Lung microvascular endothelial cell (primary cell): ENCODE results near the gene PAPPA. TPM values are rescaled to one million over a fixed set of nuclear protein-coding genes. Genes with fewer than 3 reads are reported as not detected.

Source experiments
- DNase-seq, 2 donors: peaks; one replicate each; pipeline versions ENCODE4 v3.0.0 to v3.0.0-alpha.2; 2010; ENCODE audit warnings: low read depth in 2 of 2
- total RNA-seq: library from RNA; depleted of rRNA; stranded (reverse); fragments of >200 nt; gene quantifications from 2 replicates; pipeline ENCODE4 v1.2.1, GENCODE V29; 2014

Gene PAPPA
- total RNA-seq, 1 donor from 2014 or later, result 0.20 TPM

DNA sequence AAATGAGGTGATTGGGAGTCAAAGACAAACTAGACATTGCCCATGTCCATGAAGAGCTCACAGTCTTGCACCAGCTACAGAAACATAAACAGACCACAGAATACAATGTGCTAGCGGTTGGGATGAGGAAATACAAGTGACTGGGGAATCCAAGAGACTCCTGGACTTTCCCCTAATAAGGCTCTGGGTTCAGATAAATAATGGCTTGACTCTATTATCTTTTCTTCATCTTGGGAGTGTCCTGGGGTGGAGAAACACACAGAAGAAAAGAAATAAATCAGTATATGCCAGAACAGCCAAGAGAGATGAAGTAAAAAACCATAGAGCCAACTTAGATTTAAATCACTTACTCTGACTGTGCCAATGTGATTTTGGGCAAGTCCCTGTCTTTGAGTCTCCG, 227.8 kb downstream of the PAPPA start:
- DNase-seq, result no peak

GRCh38 chr9:116382053-116382452, 228.5 kb downstream of the PAPPA start:
- DNase-seq, result peak in 1 of 2 donors; percentile 25

GRCh38 chr9:116383133-116383532, 229.5 kb downstream of the PAPPA start:
- no peak for DNase-seq

DNA sequence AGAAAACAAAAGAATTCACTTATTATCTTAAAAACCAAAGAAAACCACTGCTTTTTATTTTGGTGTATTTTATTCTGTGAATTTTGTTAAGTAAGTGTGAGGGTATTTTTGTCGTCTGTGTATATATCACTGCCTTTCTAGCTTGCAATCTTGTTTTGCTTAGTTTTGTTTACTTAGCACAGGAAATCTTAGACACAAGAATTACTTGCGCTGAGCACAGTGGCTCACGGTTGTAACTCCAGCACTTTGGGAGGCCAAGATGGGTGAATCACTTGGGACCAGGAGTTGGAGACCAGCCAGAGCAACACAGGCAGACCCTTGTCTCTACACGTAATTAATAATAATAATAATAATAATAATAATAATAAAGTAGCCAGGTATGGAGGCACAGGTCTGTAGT, 230.3 kb downstream of the PAPPA start:
- peak in 1 of 2 donors; percentile 39 for DNase-seq

- DNase-seq, result peak in 1 of 2 donors; percentile 66
Observed at GRCh38 chr9:116387934-116388698, 234.5 kb downstream of the PAPPA start.

- no peak for DNase-seq
Observed at GRCh38 chr9:116389541-116390302, 236.1 kb downstream of the PAPPA start.

DNA sequence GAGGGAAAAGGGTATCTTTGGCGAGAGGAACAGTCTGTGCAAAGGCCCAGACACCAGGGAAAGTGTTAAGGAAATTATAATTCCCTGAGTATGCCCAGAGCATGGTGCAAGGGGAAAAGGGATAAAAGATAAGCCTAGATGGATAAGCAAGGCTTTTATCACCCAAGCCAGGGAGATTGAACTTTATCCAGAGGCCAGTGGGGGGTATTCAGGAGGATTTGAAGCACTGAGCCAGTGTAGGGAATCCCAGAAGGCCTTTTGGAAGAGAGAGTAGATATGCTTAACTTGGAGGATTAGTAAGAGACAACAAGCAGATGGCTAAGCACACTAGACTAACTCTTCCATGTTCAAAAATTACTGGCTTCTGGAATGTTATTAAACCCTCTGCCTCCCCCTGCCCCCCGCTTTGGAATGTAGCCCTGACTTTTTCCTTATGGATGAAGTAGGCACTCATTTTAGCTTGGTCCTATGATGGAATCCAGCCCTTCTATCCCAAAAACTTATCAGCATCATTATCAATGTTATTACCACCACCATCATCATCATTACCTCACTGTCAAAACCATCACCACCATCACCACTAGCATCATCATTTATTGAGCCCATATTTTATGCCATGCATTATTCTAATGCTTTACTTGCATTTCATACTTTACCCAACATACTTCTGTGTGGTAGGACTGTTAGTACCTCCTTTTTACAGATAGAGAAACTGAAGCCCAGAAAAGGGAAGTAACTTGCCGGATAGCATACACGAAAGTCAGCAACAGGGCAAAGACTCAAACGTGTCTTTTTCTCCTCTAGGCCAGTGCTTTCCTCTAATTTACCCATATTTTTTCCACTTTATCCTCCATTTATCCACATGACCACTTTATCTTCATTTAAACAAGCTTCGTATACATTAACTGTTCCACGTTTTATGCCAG, 237.0 kb downstream of the PAPPA start:
- DNase-seq, result no peak

DNA sequence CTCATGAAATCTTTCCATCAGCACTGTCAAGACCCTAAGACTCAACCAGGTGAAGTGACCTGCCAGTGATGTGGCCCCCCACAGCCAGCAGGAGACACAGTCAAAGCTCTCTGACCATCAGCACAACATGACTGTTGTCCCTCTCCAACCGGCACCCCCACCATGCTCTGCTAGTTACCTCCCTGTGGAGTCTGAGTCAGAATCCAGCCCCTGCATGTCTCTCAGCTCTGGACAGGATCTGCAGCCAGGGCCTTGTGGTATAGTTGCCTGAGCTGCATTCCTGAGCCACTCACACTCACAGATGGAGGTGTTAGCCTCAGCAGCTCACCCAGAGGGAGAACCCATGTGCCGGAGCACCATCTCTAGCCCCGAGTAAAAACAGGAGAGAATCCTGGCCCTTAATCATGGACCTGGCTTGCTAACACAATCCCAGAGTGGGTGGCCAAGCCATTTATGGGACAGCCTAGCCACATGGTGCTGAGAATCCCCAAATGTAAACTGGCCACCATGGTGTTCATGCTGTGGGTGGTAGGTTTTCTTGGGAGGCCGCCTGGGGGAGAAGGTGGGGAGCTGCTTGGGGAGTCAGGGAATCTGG, 237.8 kb downstream of the PAPPA start:
- no peak for DNase-seq

DNA sequence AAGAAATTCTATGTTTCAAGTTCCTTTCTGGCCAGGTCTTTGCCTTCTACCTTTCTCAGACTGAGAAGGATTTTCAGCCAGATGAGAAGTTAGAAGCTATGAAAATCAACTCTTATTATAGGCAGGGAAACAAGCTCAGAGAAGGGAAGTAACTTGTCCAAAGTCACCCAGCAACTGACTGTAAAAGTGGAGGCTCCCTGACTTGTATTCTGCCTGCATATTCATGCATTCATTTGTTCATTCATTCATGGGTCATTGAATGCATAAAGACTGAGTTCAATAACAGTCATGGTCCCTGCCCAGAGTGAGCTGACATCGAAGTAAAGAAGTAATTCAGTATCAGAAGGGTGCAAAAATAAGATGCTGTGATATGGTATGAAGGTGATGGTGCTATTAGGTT, 239.6 kb downstream of the PAPPA start:
- no peak for DNase-seq

DNA sequence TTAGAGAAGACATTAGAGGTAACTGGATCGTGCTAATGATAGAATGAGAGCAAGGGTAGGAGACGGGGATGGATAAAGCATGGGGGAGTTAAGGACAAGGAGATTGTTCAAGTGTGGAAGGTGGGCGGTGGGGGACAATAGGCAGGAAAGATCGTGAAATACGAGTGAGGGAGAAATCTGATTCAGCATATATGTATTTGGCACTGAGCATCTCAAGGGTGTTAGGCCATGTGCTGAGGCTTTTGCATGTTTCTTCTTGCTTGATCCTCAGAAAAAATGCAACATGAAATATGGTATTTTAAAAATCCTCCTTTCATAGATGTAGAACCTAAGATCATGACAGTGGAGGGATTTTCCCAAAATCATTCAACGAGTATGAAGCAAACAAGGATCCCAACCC, 240.5 kb downstream of the PAPPA start:
- no peak for DNase-seq

- DNase-seq, result no peak
Observed at GRCh38 chr9:116394894-116395698, 241.5 kb downstream of the PAPPA start.

DNA sequence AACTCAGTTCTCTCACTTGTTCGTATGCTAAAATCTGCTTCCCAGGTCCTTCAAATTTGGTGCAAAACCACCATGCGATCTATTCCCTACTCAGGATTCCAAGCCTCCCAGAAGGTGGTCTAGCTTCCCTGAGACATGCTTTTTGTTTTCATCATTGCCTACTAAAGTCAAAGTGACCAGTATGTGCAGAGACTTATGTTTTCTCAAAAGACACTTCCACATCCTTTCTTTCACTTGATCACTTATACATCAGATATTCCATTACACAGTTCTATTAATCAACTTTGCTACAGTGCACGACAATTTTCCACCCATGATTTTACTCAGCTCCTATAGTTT, 242.1 kb downstream of the PAPPA start:
- DNase-seq, result no peak

DNA sequence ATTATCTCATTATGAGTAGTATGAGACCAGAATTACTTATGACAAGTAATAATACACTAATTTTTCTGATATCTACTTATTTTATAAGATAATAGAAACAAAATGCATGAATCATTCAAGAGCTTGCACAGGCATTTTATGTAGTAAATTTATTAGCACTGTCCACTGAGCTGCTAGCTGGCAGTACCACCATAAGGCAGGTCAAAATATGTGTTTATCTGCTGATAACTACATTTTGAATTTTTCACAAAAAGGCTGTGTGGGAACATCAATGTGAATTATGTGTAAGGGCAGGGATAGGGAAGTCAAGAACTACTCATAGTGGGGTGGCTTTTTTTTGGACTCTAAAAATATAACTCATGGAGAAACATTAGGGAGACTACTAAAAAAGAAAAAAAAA, 249.6 kb downstream of the PAPPA start:
- no peak for DNase-seq

- no peak for DNase-seq
Observed at GRCh38 chr9:116404228-116404627, 250.6 kb downstream of the PAPPA start.

DNA sequence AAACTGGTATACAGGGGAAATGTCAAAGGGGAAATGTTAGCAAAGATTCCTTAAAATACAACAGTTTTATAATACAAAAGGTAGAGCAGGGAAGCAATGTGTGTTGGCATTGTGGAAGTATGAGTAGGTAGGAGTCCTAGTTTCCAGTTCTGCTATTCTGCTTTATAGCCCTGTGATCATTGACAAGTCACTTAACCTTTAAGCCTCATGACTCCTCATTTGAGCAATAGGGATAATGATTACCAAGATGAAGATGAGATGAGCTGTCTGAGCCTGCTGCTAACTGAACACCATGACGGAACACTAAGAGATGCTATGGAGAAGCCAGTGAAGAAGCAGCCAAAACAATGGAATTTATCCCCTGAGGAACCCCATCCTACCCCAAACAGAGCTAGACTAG, 251.7 kb downstream of the PAPPA start:
- no peak for DNase-seq

GRCh38 chr9:116406469-116406868, 252.9 kb downstream of the PAPPA start:
- no peak for DNase-seq

- no peak for DNase-seq
Observed at GRCh38 chr9:116409129-116409528, 255.5 kb downstream of the PAPPA start.

DNA sequence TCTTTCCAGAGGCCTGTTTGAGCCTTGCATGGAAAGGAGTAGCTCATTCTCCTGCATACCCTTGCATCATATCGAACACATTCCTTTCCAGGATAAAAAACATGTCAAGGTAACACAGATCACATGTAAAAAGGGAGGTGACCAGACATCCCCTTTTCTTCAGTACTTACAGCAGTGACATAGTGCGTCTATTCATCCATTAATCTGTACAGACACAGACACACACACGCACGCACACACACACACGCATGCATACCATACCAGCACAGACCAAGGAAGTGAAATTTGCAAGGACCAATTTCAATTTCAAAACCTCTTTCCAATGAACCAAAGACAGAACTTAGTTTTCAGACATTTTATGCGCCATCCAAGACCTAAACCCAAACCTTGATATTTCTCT, 256.0 kb downstream of the PAPPA start:
- DNase-seq, result no peak

- no peak for DNase-seq
Observed at GRCh38 chr9:116411506-116411905, 257.9 kb downstream of the PAPPA start.

- no peak for DNase-seq
Observed at GRCh38 chr9:116414374-116414773, 260.8 kb downstream of the PAPPA start.

DNA sequence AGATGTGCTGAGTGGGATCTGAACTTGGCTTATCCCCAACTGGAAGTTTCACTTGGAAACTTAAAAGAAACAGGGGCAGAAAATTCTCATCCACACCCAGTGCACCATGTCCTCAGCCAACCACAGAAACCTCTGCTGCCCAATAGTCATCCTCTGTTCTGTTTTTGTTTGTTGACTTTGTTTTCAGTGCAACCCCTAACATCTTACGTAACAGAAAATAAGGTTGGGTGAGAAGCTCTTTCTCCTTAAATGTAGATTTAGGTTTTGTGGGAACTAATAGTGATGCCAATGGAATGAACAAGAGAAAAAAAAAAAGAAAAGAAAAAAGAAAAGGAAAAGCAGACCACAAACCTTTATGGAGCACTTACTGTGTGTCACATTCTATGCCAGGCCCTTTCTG, 262.8 kb downstream of the PAPPA start:
- DNase-seq, result no peak
